ENCODE data around the gene TXNDC16.

Gene TXNDC16

DNA sequence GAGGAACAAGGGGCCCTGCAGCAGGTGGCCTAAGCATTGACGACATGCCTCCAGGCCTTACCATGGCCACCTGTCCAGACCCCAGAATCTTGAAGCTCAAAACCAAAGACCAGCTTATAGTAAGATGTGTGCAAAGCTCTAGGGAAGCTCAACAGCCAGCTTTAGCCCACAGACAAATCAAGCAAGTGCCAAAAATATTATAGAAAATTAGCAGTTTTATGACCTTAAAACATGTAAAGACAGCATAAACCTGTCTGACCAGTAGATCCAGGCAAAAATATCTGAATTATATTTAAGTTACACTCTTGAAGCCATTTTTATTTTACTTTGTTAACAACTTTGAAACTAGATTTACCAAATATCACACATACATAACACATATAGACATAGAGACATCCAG lies 90.6 kb downstream of the TXNDC16 start:
- POLR2A ChIA-PET (ENCODE audit: low non-redundant PET) = no interaction called here
- H3K27ac ChIP-seq = no peak overlapping the region
- CTCF ChIA-PET = no interaction called here
- DNase-seq (ENCODE audit: low spot score) = no peak
- TF ChIP-seq, protein P1, sequence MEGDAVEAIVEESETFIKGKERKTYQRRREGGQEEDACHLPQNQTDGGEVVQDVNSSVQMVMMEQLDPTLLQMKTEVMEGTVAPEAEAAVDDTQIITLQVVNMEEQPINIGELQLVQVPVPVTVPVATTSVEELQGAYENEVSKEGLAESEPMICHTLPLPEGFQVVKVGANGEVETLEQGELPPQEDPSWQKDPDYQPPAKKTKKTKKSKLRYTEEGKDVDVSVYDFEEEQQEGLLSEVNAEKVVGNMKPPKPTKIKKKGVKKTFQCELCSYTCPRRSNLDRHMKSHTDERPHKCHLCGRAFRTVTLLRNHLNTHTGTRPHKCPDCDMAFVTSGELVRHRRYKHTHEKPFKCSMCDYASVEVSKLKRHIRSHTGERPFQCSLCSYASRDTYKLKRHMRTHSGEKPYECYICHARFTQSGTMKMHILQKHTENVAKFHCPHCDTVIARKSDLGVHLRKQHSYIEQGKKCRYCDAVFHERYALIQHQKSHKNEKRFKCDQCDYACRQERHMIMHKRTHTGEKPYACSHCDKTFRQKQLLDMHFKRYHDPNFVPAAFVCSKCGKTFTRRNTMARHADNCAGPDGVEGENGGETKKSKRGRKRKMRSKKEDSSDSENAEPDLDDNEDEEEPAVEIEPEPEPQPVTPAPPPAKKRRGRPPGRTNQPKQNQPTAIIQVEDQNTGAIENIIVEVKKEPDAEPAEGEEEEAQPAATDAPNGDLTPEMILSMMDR (conservative IDR thresholded peaks at IDR 0.05; ENCODE audit: low read depth) = no peak

- TF ChIP-seq, protein P1 (conservative IDR thresholded peaks at IDR 0.05; ENCODE audit: low read depth) = no peak
- ChIA-PET POLR2A (ENCODE audit: low non-redundant PET) (no interaction called here), CTCF (interaction anchor here (0.6 kb wide), 1 partner anchor 15 kb away, joined by 5 read pairs; no protein-coding TSS in a partner anchor)
- peak; percentile 2 for DNase-seq (ENCODE audit: low spot score)
- peak overlapping the region; percentile 91 for H3K27ac ChIP-seq
Measured at GRCh38 chr14:52458721-52459085, 93.6 kb downstream of the TXNDC16 start.

DNA sequence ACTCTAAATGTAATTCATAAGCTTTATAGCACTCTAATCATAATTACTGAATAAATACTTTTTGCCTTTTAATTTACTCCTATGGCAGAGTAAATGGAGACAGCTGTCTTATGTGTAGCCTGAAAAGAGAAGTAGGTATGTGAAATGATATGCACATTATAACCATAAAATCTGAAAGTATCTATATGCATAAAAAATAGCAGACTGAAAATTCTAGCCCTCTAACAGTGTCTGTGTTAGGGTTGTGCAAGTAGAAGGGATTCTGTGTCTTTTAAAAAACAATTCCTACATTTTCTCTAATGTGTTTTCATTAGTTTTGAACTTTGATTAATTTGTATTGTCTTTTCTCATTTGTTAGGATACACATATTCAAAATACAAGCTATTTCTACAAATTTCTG lies 94.9 kb downstream of the TXNDC16 start:
- no peak overlapping the region for H3K27ac ChIP-seq
- CTCF ChIA-PET = interaction anchor here (0.6 kb wide), 1 partner anchor 100 kb away, joined by 4 read pairs; no protein-coding TSS in a partner anchor
- POLR2A ChIA-PET (ENCODE audit: low non-redundant PET) = no interaction called here
- DNase-seq (ENCODE audit: low spot score) = no peak
- TF ChIP-seq, protein P1 (conservative IDR thresholded peaks at IDR 0.05; ENCODE audit: low read depth) = no peak

GRCh38 chr14:52455291-52456088 lies 96.8 kb downstream of the TXNDC16 start:
- peak; percentile 2 for DNase-seq (ENCODE audit: low spot score)
- TF ChIP-seq, protein P1 (conservative IDR thresholded peaks at IDR 0.05; ENCODE audit: low read depth) = no peak
- H3K27ac ChIP-seq = no peak overlapping the region
- CTCF ChIA-PET = interaction anchor here (0.5 kb wide), 1 partner anchor 219 kb away, joined by 3 read pairs; no protein-coding TSS in a partner anchor
- POLR2A ChIA-PET (ENCODE audit: low non-redundant PET) = no interaction called here

DNA sequence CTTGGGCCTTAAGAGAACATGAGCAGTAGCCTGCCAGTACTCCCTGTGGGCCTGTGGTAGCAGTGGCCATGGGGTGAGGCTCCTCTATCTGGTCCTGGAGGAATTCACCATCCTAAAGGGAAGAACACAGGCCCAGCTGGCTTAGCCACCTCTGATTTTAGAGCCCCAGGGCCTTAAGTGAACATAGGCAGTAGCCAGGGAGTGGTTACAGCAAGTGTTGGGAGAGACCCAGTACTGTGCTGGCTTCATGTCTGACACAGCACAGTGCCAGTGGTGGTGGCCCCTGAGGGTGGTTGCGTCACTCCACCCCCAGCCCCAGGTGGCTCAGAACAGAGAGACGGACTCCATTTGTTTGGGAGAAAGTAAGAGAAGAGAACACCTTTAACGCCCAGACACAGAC lies 105.1 kb downstream of the TXNDC16 start:
- POLR2A ChIA-PET (ENCODE audit: low non-redundant PET) = no interaction called here
- no peak overlapping the region for H3K27ac ChIP-seq
- CTCF ChIA-PET = interaction anchor here (0.7 kb wide), 1 partner anchor 112 kb away, joined by 5 read pairs; no protein-coding TSS in a partner anchor
- TF ChIP-seq, protein P1 (conservative IDR thresholded peaks at IDR 0.05; ENCODE audit: low read depth) = no peak
- DNase-seq (ENCODE audit: low spot score) = no peak

DNA sequence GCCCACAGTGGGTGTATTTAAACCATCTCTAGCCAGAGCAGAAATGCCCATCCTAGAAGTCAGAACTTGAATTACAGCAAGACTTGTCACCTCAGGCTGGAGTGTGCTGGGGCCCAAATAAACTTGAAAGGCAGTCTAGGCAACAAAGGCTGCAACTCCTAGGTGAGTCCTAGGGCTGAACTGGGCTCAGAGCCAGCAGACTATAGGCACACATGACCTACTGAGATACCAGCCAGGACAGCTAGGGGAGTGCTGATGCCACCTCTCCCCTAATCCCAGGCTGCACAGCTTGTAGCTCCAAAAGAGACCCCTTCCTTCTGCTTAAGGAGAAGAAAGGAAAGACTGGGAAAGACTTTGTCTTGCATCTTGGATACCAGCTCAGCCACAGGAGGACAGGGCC lies 106.0 kb downstream of the TXNDC16 start:
- ChIA-PET POLR2A (ENCODE audit: low non-redundant PET) (no interaction called here), CTCF (no interaction called here)
- TF ChIP-seq, protein P1 (conservative IDR thresholded peaks at IDR 0.05; ENCODE audit: low read depth) = no peak
- DNase-seq (ENCODE audit: low spot score) = no peak
- H3K27ac ChIP-seq = no peak overlapping the region

All from RWPE1 (cell line).